Liver (tissue), 9 donors: ENCODE data around the gene SLC16A9. TPM values are rescaled to one million over a fixed set of nuclear protein-coding genes. Genes with fewer than 3 reads are reported as not detected.
"Not testable (repeated sequence)": the region's sequence is repeated elsewhere in the genome, so short reads cannot be mapped to it uniquely, and the experiment has no call there.

Source experiments
- DNase-seq: peaks from one replicate; pipeline ENCODE4 v3.0.0-alpha.2; 2017; ENCODE audit warnings: low spot score
- H3K27ac ChIP-seq, 2 donors: one replicate each; pipeline ENCODE4 v1.7.0; 2013; ENCODE audit warnings: inconsistent platforms in 2 of 2, low read length in 2 of 2, control low read depth in 1 of 2, low read depth in 1 of 2, mild to moderate bottlenecking in 1 of 2
- H3K27me3 ChIP-seq, 4 donors: one replicate each; pipeline versions ENCODE4 v1.6.1 to v1.7.0; 2013; ENCODE audit warnings: low read length in 3 of 4, inconsistent platforms in 1 of 4, mild to moderate bottlenecking in 1 of 4, moderate library complexity in 1 of 4; ENCODE audit not compliant: control insufficient read depth in 4 of 4, insufficient read depth in 4 of 4
- H3K36me3 ChIP-seq, 4 donors: one replicate each; pipeline versions ENCODE4 v1.6.1 to v1.7.0; 2013; ENCODE audit warnings: low read length in 3 of 4, mild to moderate bottlenecking in 3 of 4, low read depth in 1 of 4, moderate library complexity in 1 of 4; ENCODE audit not compliant: control insufficient read depth in 4 of 4, insufficient read depth in 3 of 4
- H3K4me1 ChIP-seq, 4 donors: one replicate each; pipeline versions ENCODE4 v1.6.1 to v1.7.0; 2013; ENCODE audit warnings: low read length in 3 of 4, mild to moderate bottlenecking in 3 of 4, moderate library complexity in 1 of 4; ENCODE audit not compliant: control insufficient read depth in 4 of 4, insufficient read depth in 4 of 4
- H3K4me3 ChIP-seq, 3 donors: one replicate each; pipeline versions ENCODE4 v1.6.1 to v1.7.0; 2013; ENCODE audit warnings: low read length in 3 of 3, control low read depth in 1 of 3, low read depth in 1 of 3, mild to moderate bottlenecking in 1 of 3
- H3K9ac ChIP-seq, 2 donors: one replicate each; pipeline ENCODE4 v1.7.0; 2013; ENCODE audit warnings: low read length in 2 of 2, mild to moderate bottlenecking in 2 of 2, moderate library complexity in 2 of 2, control low read depth in 1 of 2, low read depth in 1 of 2
- H3K9me3 ChIP-seq, 4 donors: one replicate each; pipeline versions ENCODE4 v1.6.1 to v1.7.0; 2013; ENCODE audit warnings: low read length in 3 of 4; ENCODE audit not compliant: control insufficient read depth in 4 of 4
- ATF3 ChIP-seq: IDR thresholded peaks from 2 replicates; pipeline ENCODE4 v1.6.1; 2016; ENCODE audit warnings: antibody characterized with exemption
- CTCF ChIP-seq: fragments of 150-350 bp; IDR thresholded peaks from 2 replicates; pipeline ENCODE4 v1.5.1; 2017; ENCODE audit warnings: improper control_type of control experiment, low read depth, low read length; ENCODE audit not compliant: missing input control
- FOXA1 ChIP-seq: IDR thresholded peaks from 2 replicates; pipeline ENCODE4 v1.6.1; 2016; ENCODE audit warnings: antibody characterized with exemption
- FOXA2 ChIP-seq: IDR thresholded peaks from 2 replicates; pipeline ENCODE4 v1.6.1; 2016; ENCODE audit warnings: antibody characterized with exemption
- GABPA ChIP-seq, 2 donors: IDR thresholded peaks in 1 of 2; conservative IDR thresholded peaks in 1 of 2; 2 replicates each; pipeline ENCODE4 v1.6.1; 2016; ENCODE audit warnings: antibody characterized with exemption in 2 of 2, mild to moderate bottlenecking in 1 of 2, moderate library complexity in 1 of 2
- HNF4A ChIP-seq, 2 donors: conservative IDR thresholded peaks; 2 replicates each; pipeline ENCODE4 v1.6.1; 2016; ENCODE audit warnings: antibody characterized with exemption in 2 of 2, mild to moderate bottlenecking in 2 of 2
- JUND ChIP-seq, 2 donors: IDR thresholded peaks; 2 replicates each; pipeline ENCODE4 v1.6.1; 2016; ENCODE audit warnings: antibody characterized with exemption in 2 of 2
- NR2F2 ChIP-seq: IDR thresholded peaks from 2 replicates; pipeline ENCODE4 v1.6.1; 2016; ENCODE audit warnings: antibody characterized with exemption
- REST ChIP-seq: IDR thresholded peaks from 2 replicates; pipeline ENCODE4 v1.6.1; 2016; ENCODE audit warnings: antibody characterized with exemption, mild to moderate bottlenecking
- SP1 ChIP-seq: IDR thresholded peaks from 2 replicates; pipeline ENCODE4 v1.6.1; 2018; ENCODE audit warnings: antibody characterized with exemption, mild to moderate bottlenecking
- TAF1 ChIP-seq: conservative IDR thresholded peaks from 2 replicates; pipeline ENCODE4 v1.6.1; 2016; ENCODE audit warnings: antibody characterized with exemption, mild to moderate bottlenecking
- YY1 ChIP-seq: IDR thresholded peaks from 2 replicates; pipeline ENCODE4 v1.6.1; 2016; ENCODE audit warnings: antibody characterized with exemption, mild to moderate bottlenecking
- WGBS: extraction: QIAGEN DNeasy Blood & Tissue Kit; methylation state at CpG from one replicate; pipeline ENCODE4 v1.1.7; 2013; 5-methylcytosine and 5-hydroxymethylcytosine counted together
- polyA plus RNA-seq, 2 donors: library from polyadenylated mRNA; stranded (reverse) in 1 of 2; unstranded in 1 of 2; fragments of 200-250 nt in 1 of 2; fragments of >200 nt in 1 of 2; fragmentation: Nextera tagmentation in 1 of 2; extraction: Ambion mirVana in 1 of 2; gene quantifications; one replicate each; pipeline versions ENCODE4 v1.2.1 to v1.2.3, GENCODE V29; 2013 to 2015
- total RNA-seq, 2 donors: library from RNA; depleted of rRNA; stranded (reverse); fragments of >200 nt; gene quantifications; one replicate each; pipeline ENCODE4 v1.2.3, GENCODE V29; 2014
- donor health status: healthy.
- donor health status: healthy.
- donor health status: healthy.
- donor health status: healthy.
- donor health status: healthy.

Gene SLC16A9
- total and polyA plus RNA-seq, 4 donors: 0.18 to 9.3 (median 0.59) TPM

GRCh38 chr10:59736749-59737148 is 27.1 kb upstream of the SLC16A9 start:
- Histone ChIP-seq H3K9ac (no peak overlapping the region), H3K4me3 (no peak overlapping the region), H3K27ac (no peak overlapping the region), H3K27me3 (peaks cover 0 to 3% (median 0%) of the 10 kb centered on the region in 4 donors), H3K9me3 (no peaks in the 10 kb centered on the region), H3K4me1 (no peaks in the 10 kb centered on the region), H3K36me3 (no peaks in the 10 kb centered on the region)
- no peak for DNase-seq
- 97% methylated on average over 1 of the region's 1 CpG for WGBS
- no peak for TF ChIP-seq FOXA2

- H3K9ac ChIP-seq: no peak overlapping the region
- TF ChIP-seq TAF1: no peak
- TF ChIP-seq FOXA2: no peak
- TF ChIP-seq HNF4A (conservative IDR thresholded peaks at IDR 0.05): no peak
- TF ChIP-seq ATF3: no peak
- no peak for TF ChIP-seq SP1
- TF ChIP-seq JUND (IDR thresholded peaks at IDR 0.05): no peak
- no peak for TF ChIP-seq NR2F2
- TF ChIP-seq REST: no peak
- TF ChIP-seq YY1: no peak
- WGBS: 39% methylated on average over 1 of the region's 1 CpG
- no peaks in the 10 kb centered on the region for H3K4me1 ChIP-seq
- no peaks in the 10 kb centered on the region for H3K9me3 ChIP-seq
- no peaks in the 10 kb centered on the region for H3K36me3 ChIP-seq
- DNase-seq: no peak
- H3K4me3 ChIP-seq: no peak overlapping the region
- H3K27ac ChIP-seq: no peak overlapping the region
- H3K27me3 ChIP-seq: peaks cover 0 to 3% (median 0%) of the 10 kb centered on the region in 4 donors
These were observed 25.6 kb upstream of the SLC16A9 start for GRCh38 chr10:59735296-59735695.

DNA sequence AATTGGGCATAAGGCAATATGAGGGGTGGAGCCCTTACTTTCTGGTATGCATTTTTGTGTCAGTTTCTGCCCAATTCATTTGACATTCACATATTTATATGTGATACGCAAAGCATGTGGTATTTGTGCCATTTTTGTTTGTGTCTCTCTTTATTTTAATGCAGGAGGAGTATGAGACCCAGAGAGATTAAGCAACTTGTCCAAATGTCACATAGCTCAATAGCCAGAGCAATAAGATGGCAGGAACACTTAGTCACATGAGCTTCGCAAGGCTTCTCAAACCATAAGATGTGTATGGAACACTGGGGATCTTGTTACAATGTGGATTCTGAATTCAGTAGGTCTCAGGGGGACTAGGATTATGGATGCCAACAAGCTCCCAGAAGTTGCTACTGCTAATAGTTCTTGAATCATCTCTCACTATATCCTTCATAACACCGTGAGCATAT is 24.4 kb upstream of the SLC16A9 start:
- Histone ChIP-seq H3K36me3 (no peaks in the 10 kb centered on the region), H3K4me1 (no peaks in the 10 kb centered on the region), H3K9ac (no peak overlapping the region), H3K27ac (no peak overlapping the region), H3K4me3 (no peak overlapping the region), H3K27me3 (peaks cover 0 to 3% (median 0%) of the 10 kb centered on the region in 4 donors), H3K9me3 (no peaks in the 10 kb centered on the region)
- DNase-seq: no peak
- TF ChIP-seq SP1: no peak
- TF ChIP-seq ATF3: no peak
- no peak for TF ChIP-seq FOXA2
- TF ChIP-seq GABPA (IDR thresholded peaks at IDR 0.05 in 1 of 2, conservative IDR thresholded peaks at IDR 0.05 in 1 of 2): no peak
- TF ChIP-seq CTCF: no peak
- TF ChIP-seq FOXA1: no peak
- WGBS: 77% methylated on average over 3 of the region's 3 CpGs

DNA sequence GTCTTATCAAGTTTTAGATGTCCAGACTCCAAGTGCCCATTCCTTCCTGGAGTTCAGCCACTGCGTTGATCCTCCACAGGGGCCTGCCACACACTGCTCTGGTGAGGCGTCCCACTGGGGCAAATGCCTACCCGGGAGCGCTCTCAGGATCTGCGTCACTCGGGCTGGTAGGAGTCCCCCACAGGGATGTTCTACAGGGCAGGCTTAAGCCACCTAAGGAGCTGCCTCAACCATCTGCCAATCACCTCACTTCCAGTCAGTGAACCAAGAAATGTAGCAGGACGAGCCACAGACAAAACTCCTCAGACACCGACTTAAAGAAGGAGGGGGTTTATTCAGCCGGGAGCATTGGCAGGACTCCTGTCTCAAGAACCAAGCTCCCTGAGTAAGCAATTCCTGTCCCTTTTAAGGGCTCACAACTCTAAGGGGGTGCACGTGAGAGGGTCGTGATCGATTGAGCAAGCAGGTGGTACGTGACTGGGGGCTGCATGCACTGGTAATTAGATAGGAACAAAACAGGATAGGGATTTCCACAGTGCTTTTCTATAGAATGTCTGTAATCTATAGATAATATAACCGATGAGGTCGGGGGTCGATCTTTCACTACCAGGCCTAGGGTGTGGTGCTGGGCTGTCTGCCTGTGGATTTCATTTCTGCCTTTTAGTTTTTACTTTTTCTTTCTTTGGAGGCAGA is 23.8 kb upstream of the SLC16A9 start:
- not testable (repeated sequence) for H3K4me1 ChIP-seq, H3K27me3 ChIP-seq, H3K36me3 ChIP-seq, H3K9ac ChIP-seq, DNase-seq, H3K4me3 ChIP-seq, H3K9me3 ChIP-seq, H3K27ac ChIP-seq
- WGBS: 94% methylated on average over 16 of the region's 16 CpGs

DNA sequence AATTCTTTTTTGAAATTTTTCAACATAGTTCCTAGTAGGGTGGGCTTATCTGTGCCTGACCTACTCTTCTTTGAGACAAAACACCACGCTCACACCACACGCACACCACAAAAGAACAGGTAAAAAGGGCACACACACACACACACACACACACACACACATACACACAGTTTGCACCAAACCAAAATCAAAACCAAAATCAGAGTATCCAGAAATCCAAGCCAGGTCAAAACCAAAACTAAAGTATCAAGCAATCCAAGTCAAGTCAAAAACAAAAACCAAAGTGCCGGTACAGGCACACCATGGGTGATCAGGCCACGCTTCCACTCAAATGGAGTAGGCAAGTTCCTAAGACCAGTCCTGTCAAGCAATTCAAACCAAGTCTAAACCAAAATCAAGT is 23.2 kb upstream of the SLC16A9 start:
- not testable (repeated sequence) for H3K4me1 ChIP-seq, H3K27me3 ChIP-seq, DNase-seq, H3K9me3 ChIP-seq, H3K36me3 ChIP-seq, H3K27ac ChIP-seq, H3K4me3 ChIP-seq, H3K9ac ChIP-seq
- WGBS: 83% methylated on average over 4 of the region's 4 CpGs
